GM12892 (cell line): ENCODE data around the gene MAP10.

Experiments used
- POLR2A ChIP-seq: IDR thresholded peaks from 2 replicates; pipeline ENCODE4 v1.6.1; 2011; ENCODE audit warnings: low read depth, low read length, control low read depth
- POLR2AphosphoS5 ChIP-seq: IDR thresholded peaks from 2 replicates; pipeline ENCODE4 v1.6.1; 2011; ENCODE audit warnings: low read depth, low read length, control low read depth
- TAF1 ChIP-seq: IDR thresholded peaks from 2 replicates; pipeline ENCODE4 v1.6.1; 2011; ENCODE audit warnings: low read depth, mild to moderate bottlenecking, control low read depth, low read length, borderline replicate concordance

DNA sequence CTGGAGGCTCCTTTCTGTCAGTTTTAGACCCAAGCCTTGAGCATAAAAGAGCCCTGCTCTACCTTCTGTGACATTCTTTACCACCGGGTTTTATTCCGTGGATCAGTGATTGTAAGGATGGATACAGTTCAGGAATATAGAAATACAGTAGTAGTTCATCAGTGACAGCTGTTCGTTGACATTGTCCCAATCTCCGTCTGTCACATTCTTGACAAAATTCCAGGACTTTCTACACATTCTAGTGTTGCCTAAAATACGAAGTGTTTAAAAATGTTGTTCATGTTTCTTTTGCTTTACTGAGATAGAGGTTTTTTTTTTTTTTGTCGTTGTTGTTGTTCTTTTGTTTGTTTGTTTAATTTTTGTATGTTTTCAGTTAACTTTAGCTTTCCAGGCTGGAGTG lies 29.9 kb downstream of the MAP10 start:
- TF ChIP-seq POLR2AphosphoS5 = no peak
- no peak for TF ChIP-seq POLR2A
- TF ChIP-seq TAF1 = no peak
